K562 (cell line): ENCODE data around the gene TBX1. TPM values are rescaled to one million over a fixed set of nuclear protein-coding genes. Genes with fewer than 3 reads are reported as not detected.

Experiments
- CBX2 ChIP-seq: fragments of 200-600 bp; sonication (generic); IDR thresholded peaks from one replicate; pipeline ENCODE4 v1.6.1; 2012; ENCODE audit warnings: mild to moderate bottlenecking, low read length, inconsistent platforms; ENCODE audit not compliant: insufficient read depth, poor library complexity, severe bottlenecking
- CHD7 ChIP-seq: fragments of 200-600 bp; sonication (generic); IDR thresholded peaks from one replicate; pipeline ENCODE4 v1.6.1; 2012; ENCODE audit warnings: mild to moderate bottlenecking, low read depth, low read length, inconsistent platforms
- DACH1 ChIP-seq: fragments of 450-650 bp; IDR thresholded peaks from 2 replicates; pipeline ENCODE4 v1.6.1; 2018; ENCODE audit not compliant: partially characterized antibody
- NEUROD1 ChIP-seq: fragments of 150-350 bp; IDR thresholded peaks from 2 replicates; pipeline ENCODE4 v1.6.1; 2014; ENCODE audit warnings: borderline replicate concordance, low read length, low read depth; ENCODE audit not compliant: partially characterized antibody
- polyA plus RNA-seq, 8 experiments: library from polyadenylated mRNA; depleted of rRNA in 4 of 8; stranded (reverse) in 5 of 8; unstranded in 3 of 8; fragments of >200 nt; fragmentation: Nextera tagmentation in 2 of 8; fragmentation: Illumina TruSeq in 1 of 8; extraction: Ambion mirVana in 2 of 8; extraction: Trizol in 1 of 8; gene quantifications; 2 replicates each; pipeline versions ENCODE4 v1.2.1 to v1.2.3, GENCODE V29; 2011 to 2014; ENCODE audit warnings: inconsistent platforms in 1 of 8, missing spikeins in 1 of 8
- total RNA-seq, 7 experiments: library from RNA; depleted of rRNA in 6 of 7; stranded (reverse); fragments of >200 nt in 6 of 7; fragmentation: Illumina TruSeq in 2 of 7; extraction: Trizol in 2 of 7; gene quantifications; 2 replicates each; pipeline versions ENCODE4 v1.2.1 to v1.2.3, GENCODE V29; 2011 to 2021; ENCODE audit warnings: low replicate concordance in 1 of 7

The TBX1 gene
- total and polyA plus RNA-seq, 9 of the 15 experiments (the other 6 are each of a cell fraction or from before 2014, with no cell fraction given), result 0.07 to 35.0 (median 3.9) TPM

GRCh38 chr22:19722178-19722981 is 38.2 kb upstream of the TBX1 start (continued):
- TF ChIP-seq CHD7, result peak; percentile 65
- peak; percentile 8 for TF ChIP-seq NEUROD1
- TF ChIP-seq CBX2, result no peak
- peak; percentile 80 for TF ChIP-seq DACH1
